GM18909 (cell line): ENCODE results near the gene EML2.
"Not testable (repeated sequence)": the region's sequence is repeated elsewhere in the genome, so short reads cannot be mapped to it uniquely, and the experiment has no call there.

Experiments used
- ATAC-seq: cut with Tn5 transposase; IDR thresholded peaks from one replicate; pipeline ENCODE4 v1.9.1; 2021; ENCODE audit warnings: mild to moderate bottlenecking; ENCODE audit not compliant: unreplicated experiment, poor library complexity

Gene EML2, protein sequence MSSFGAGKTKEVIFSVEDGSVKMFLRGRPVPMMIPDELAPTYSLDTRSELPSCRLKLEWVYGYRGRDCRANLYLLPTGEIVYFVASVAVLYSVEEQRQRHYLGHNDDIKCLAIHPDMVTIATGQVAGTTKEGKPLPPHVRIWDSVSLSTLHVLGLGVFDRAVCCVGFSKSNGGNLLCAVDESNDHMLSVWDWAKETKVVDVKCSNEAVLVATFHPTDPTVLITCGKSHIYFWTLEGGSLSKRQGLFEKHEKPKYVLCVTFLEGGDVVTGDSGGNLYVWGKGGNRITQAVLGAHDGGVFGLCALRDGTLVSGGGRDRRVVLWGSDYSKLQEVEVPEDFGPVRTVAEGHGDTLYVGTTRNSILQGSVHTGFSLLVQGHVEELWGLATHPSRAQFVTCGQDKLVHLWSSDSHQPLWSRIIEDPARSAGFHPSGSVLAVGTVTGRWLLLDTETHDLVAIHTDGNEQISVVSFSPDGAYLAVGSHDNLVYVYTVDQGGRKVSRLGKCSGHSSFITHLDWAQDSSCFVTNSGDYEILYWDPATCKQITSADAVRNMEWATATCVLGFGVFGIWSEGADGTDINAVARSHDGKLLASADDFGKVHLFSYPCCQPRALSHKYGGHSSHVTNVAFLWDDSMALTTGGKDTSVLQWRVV

DNA sequence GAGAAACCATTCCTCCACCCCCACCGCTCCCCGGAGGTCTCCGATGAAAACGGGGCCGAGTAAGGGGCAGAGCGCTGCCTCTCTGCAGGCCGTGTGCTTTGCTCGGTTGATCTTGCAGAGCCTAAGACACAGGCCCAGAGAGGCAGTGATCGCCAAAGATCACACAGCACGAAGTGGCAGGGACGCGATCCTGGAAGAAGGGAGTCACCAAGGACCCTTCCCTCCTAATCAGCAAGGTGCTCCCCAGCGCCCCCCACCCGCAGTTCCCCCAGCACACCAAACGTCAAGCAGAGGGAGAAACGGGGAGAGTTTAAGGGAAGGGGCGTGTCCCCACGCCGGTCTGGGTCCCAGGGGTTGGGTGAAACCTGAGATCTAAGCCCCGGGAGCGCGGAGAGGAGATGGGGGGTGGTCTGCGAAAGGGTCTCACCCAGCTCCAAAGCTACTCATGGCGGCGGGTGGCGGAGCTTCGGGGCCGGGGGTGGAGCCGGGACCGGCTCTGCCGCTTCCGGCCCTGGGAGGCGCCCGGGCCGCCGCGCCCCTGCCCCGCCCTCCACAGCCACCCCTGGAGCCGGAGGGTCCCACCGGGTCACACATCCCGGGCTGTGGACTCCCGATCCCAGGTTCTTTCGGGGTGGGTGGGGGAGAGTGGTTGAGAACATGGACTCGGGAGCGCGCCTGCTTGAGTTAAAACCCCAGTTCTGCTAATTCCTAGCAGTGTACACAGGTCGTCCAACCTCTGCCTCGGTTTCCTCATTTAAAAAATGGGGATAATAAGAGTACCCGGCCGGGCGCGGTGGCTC is at the start of gene EML2:
EML2 (minus strand) TSS at position 468 of the 800 bp plus-strand sequence; CDS start at position 447, 21 bp downstream.
- no peak for ATAC-seq

DNA sequence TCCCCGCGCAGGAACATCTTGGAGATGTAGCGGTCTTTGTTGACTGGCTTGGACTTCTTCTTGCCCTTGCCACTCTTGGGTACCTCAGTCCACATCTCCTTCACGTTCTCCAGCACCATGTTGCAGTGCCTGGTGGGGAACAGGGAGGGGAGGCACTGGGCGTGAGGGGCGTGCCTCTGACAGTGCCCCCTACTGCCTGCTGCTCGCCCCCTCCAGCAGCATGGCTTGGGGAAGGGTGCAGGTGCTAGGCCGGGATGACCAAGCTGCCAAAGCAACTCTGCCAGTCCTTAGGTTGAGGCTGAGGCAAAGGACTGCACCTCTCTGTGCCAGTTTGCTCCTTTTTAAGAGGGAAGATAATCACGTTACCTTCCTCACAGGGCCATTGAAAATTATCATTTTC is 48.4 kb upstream of the EML2 start:
- ATAC-seq: no peak

DNA sequence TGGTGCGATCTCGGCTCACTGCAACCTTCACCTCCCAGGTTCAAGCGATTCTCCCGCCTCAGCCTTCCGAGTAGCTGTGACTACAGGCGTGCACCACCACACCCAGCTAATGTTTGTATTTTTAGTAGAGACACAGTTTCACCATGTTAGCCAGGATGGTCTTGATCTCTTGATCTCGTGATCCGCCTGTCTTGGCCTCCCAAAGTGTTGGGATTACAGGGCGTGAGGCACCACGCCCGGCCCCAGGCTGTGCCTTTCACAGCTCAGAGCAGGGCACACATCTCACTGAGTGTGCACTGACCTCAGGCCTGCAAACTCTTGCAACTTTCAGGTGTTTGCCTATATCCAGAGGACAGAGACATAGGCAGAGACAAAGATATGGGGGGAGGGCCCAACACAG is 45.8 kb upstream of the EML2 start:
- not testable (repeated sequence) for ATAC-seq

DNA sequence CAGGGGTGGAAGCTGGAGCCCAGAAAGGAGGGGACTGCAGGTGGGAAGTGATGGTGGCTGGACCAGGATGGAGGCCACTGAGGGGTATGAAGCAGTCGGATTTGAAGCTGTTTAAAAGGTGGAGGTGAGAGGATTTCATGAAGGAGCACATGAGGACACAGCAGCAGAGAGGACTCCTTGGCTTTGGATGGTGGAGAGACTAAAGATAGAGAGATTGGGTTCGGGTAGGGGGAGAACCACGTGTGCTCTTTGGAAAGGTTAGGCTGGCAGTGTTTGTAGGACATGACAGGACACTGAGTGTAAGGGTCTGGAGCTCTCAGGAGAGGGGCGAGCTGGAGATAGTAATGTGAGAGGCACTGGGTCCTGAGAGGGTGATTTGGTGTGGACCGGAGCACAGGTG is 43.7 kb upstream of the EML2 start:
- ATAC-seq: no peak

DNA sequence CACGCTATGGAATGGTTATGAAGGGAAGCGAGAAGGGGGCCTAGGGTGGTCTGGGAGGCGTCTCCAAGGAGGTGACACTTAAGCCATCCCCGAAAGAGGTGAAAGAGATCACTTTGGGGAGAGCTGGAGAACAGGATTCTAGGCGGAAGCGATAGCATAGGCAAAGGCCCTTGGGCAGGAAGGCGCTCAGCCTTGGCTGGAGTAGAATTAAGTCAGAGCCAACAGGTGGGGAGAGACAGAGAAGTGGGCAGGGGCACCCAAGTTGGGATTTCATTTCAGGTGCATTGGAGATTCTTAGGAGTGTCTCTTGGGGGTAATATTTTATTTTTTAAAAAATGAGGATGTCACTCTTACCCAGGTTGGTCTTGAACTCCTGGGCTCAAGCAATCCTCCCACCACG is 42.9 kb upstream of the EML2 start:
- no peak for ATAC-seq

DNA sequence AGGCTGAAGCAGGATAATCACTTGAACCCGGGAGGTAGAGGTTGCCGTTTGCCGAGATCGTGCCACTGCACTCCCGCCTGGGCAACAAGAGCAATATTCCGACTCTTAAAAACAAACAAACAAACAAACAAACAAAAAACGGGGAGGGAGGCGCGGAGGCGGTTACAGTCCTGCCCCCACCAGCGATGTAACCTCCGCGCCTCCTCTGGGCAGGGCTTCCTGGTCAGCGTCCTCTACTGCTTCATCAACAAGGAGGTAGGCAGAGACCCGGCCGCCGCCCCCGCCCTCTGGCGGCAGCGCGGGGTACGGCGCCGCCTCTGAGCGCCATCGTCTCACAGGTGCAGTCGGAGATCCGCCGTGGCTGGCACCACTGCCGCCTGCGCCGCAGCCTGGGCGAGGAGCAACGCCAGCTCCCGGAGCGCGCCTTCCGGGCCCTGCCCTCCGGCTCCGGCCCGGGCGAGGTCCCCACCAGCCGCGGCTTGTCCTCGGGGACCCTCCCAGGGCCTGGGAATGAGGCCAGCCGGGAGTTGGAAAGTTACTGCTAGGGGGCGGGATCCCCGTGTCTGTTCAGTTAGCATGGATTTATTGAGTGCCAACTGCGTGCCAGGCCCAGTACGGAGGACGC is 42.3 kb upstream of the EML2 start:
- ATAC-seq: peak; percentile 72

DNA sequence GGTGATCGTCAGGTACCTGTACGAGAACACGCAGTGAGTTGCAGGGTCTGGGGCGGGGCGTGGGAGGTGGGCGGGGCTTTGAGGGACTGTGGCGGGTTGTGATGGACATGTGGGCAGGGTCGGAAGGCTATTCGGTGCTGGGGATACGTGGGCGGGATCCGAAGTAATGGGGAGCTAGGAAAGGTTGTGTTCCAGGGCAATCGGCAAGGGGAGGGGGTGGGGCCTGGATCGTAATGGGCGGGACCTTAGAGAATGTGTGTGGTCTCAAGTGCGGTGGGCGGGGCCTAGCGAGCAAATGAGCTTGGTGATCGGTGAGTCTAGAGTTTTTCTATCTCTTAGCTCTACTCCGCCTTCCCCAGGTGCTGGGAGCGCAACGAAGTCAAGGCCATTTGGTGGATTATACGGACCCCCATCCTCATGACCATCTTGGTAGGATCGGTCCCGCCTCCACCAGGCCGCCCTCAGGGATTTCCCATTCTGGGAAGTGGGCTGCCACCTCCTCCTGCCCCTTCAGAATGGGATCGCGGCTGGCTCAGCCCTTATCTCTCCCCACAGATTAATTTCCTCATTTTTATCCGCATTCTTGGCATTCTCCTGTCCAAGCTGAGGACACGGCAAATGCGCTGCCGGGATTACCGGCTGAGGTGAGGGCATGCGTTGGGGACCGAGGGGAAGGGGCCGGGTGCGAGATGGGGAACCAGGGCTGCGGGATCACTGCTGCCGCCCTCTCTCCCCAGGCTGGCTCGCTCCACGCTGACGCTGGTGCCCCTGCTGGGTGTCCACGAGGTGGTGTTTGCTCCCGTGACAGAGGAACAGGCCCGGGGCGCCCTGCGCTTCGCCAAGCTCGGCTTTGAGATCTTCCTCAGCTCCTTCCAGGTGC is 38.4 kb upstream of the EML2 start:
- ATAC-seq: peak; percentile 47

DNA sequence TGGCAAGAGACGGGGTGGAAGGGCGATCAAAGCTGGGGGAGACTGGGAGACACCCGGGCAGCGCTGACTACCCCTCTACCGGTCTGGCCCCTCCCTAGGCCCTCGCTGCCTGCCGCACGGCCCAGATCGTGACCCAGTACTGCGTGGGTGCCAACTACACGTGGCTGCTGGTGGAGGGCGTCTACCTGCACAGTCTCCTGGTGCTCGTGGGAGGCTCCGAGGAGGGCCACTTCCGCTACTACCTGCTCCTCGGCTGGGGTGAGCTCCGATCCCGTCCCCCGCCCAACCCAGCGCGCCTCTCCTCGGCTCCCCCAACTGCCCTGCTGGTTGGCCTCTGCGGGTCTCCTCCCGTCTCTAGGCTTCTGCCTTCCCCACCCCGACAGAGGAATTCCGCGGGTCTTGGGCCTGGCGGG is 37.7 kb upstream of the EML2 start:
- peak; percentile 31 for ATAC-seq

DNA sequence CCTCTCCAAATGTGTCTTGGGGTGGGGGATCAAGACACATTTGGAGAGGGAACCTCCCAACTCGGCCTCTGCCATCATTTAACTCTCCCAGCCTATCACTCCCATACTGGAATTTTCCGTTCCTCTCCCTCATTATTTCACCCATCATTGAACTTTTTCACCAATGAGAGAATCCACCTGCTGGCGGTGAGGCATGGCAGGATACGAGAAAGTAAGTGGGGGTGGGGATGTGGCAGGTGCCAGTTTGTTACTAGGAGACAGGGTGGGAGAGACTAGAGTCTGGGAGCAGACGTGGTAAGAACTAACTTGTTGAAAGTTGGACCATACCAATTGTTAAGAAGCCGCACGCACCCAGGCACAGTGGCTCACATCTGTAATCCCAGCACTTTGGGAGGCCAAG is 35.7 kb upstream of the EML2 start:
- no peak for ATAC-seq

DNA sequence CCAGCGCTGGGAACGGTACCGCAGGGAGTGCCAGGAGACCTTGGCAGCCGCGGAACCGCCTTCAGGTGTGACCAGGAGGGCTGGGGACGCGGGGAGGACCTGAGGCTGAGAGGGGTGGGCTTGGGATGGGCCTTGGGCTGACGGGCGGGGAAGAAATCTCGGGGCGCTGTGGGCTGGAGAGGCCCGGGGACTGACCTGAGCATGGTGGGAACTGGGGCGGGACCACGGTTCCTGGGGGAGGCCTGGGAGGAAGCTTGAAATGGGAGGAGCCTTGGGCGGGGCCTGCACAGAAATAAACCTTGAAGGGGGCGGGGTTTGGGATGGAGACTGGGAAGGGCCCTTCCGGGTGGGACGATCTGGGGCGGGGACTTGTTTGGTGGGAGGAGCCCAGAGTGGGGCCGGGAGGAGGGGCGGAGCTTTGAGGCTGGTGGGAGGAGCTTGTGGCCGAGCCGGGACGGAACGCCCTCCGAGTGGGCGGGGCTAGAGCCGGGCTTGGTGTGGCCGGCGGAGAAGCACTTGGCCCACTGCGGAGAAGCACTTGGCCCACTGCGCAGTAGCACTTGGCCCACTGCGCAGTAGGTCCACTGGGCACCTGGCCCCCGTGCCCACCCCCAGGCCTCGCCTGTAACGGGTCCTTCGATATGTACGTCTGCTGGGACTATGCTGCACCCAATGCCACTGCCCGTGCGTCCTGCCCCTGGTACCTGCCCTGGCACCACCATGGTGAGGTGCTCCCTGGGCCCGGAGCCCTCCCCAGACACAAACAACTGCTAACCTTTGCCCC is 31.7 kb upstream of the EML2 start:
- peak; percentile 44 for ATAC-seq

DNA sequence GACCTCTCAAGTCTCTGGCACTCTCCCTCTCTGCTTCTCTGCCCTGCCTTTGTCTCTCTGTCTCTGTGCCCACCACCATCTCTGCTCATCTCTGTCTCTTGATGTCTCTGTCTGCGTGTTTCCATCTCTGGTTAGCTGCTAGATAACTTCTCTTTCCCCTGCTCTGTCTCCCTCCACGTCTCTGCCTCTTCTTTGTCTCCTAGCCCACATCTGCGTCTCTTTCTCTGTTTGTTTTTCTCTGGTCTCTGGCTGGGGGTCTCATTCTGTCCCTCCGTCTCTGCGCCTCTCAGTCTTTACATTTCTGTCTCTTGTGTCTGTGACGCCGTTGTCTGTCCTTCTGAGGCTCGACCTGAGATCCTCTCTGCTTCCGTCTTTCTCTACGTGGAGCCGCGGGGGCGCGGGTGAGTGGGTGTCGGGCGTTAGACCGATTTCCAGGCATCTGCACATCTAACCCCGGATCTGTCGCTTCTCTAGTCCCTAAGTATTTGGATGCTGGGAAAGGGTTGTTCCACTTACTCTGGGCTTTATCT is 29.2 kb upstream of the EML2 start:
- peak; percentile 4 for ATAC-seq

DNA sequence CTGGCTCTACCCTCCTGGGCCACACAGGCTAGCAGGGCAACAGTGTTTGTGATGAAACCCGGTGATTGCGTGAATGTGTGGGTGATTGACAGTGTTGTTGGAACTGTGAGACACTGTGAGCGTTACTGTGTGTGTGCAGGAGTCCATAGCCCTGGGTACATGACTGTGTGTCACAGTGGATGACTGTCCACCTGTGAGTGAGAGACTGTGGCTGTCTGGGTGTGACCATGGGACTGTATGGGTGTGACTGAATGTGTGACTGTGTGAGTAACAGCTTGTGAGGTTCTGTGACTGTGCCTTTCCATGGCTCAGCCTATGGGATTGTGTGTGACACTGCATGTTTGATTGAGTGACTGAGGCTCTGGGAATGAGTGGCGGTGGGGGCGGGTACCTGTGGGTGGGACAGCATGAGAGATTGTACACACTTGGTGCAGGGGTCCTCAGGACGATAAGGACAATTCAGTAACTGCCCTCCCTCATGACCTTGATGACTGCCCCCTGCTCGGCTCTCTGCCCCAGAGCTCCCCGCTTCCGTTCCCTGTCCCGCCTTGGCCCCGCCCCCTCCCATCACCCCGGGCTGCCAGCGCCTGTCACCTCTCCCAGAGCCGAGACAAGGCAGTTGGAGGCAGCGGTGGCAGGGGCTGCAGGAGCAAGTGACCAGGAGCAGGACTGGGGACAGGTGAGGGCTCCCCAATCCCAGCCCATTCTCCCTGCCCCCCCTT is 28.6 kb upstream of the EML2 start, which contains the start of gene GIPR:
GIPR (plus strand) TSS at position 602 of the 722 bp plus-strand sequence. CDS start 1,300 bp downstream, outside the sequence.
- ATAC-seq: no peak

DNA sequence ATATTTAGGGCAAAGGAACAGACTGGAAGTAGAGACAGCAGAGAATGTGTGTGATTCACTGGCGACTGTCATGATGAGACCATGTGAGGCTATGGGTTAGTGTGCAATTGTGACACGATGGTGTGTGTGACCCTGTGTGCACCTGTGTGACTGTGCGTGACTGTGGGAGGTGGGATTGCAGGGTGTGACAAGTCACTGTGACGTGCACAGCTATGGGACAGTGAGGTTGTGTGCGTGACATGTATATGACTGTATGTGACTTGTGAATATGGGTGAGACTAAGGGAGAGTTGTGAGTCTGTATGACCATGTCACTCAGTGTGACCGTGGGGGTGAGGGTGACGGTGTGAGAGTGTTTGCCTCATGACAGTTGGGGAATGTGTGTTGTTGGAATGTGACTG is 25.4 kb upstream of the EML2 start:
- ATAC-seq: no peak

DNA sequence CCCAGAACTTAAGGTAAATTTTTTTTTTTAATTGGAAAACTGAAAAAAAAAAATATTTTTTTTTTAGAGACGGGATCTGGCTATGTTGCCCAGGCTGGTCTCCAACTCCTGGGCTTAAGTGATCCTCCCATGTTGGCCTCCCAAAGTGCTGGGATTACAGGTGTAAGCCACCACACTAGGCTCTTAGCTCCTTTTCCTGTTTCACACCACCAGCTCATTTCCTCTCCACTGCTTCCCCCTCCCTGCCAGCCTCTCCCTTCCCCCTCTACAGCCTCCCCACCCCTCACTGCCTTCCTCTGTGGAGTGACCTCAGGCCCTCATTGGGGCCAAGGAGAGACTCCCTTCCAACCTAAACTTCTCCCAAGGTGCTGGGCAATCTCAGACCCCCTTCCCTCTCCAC is 24.6 kb upstream of the EML2 start:
- no peak for ATAC-seq

DNA sequence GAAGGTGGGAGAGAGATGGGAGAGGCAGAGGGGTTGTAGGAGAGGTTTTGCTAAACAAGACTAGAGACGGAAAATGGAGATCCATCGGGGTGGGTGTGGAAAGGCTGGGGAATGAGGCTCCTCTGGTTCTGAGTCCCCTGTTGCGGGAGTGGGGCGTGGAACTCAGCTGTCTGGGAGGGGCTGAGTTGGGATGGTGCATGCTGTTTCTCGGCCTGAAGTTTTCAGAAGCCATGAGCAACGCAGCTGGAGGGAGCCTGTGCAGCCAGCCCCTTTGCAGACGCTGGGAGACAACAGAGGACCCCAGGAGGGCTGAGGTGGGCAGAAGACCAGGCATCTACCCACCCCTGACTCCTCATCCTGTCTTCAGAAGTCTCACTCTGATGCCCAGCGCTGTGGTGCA is 21.4 kb upstream of the EML2 start:
- ATAC-seq: no peak

DNA sequence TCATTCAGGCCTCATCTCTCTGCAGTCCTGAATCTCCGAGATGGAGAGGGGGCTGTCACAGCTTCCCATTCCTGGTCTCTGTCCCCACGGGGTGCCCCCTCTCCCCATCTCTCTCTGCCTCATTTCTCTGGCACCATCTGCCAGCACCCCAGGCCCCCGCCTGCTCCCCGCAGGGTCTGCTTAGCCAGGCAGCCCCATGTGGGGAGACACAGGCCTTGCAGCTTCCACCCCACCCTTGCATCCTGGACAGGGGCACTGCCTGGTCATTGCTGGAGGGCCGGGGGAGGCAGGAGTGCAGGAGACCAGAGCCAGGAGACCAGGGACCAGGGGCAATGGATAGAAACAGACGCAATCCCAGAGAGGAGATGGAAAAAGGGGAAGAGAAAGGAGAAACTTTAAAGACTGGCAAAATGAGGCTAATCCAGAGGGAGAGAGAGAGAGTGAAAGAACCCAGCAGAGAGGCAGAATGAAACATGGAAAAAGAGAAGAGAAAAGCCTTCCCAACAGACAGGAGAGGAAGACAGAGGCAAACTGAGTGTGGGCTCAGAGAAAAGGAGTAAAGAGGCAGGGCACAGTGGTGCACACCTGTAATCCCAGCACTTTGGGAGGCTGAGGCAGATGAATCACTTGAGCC is 20.0 kb upstream of the EML2 start:
- ATAC-seq: no peak

DNA sequence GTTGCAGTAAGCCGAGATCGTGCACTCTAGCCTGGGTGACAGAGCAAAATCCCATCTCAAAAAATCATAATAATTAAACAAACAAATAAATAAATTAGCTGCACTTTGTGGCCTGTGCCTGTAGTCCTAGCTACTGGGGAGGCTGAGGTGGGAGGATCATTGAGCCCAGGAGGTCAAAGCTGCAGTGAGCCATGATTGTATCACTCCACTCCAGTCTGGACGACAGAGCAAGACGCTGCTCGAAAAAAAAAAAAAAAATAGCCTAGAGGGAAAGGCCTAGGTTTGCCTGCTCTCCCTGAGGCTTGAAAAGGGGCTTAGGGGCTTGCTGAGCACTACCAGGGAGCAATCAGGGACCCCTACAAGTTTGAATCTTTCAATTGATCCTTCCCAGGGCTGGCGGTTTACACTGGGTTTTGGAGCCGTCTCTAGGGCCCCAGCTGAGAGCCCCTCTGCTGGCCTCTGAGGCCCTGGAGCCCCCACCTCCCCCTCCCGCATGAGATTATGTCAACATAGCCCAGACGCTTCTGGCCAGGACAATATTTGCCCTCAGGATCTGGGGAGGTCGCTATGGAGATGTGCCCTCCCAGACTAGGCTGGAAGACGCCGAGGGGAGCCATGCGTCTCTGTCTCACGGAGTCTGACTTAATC is 18.4 kb upstream of the EML2 start:
- ATAC-seq: no peak
